T-helper 17 cell (primary cell): ENCODE data around the gene ASCL5. TPM values are rescaled to one million over a fixed set of nuclear protein-coding genes. Genes with fewer than 3 reads are reported as not detected.

Experiments
- ATAC-seq: fragments of 150-1000 bp; cut with Tn5 transposase; 2 replicates; pipeline ENCODE4 v1.10.0; 2021; ENCODE audit warnings: mild to moderate bottlenecking, moderate library complexity
- DNase-seq, 3 donors: peaks; one replicate each; pipeline versions ENCODE4 v3.0.0 to v3.0.0-alpha.2; 2020 to 2021
- H3K9me3 ChIP-seq: one replicate; pipeline ENCODE4 v1.7.0; 2013; ENCODE audit warnings: low read length, mild to moderate bottlenecking; ENCODE audit not compliant: control insufficient read depth, poor library complexity, severe bottlenecking
- H3K27ac Mint-ChIP-seq: one replicate; pipeline ENCODE4 v1.8.0; 2022; ENCODE audit warnings: mild to moderate bottlenecking, moderate library complexity, mixed read lengths
- H3K27me3 Mint-ChIP-seq: one replicate; pipeline ENCODE4 v1.8.0; 2022; ENCODE audit warnings: mixed read lengths
- H3K36me3 Mint-ChIP-seq: one replicate; pipeline ENCODE4 v1.8.0; 2022; ENCODE audit warnings: low read depth, mixed read lengths
- H3K4me1 Mint-ChIP-seq: one replicate; pipeline ENCODE4 v1.8.0; 2022; ENCODE audit warnings: mild to moderate bottlenecking, mixed read lengths
- H3K4me3 Mint-ChIP-seq: one replicate; pipeline ENCODE4 v1.8.0; 2022; ENCODE audit warnings: mild to moderate bottlenecking, moderate library complexity, mixed read lengths
- total RNA-seq, 4 donors: library from RNA in 2 of 4; stranded (reverse) in 2 of 4; gene quantifications; one replicate each; pipeline ENCODE4 v1.2.3 and lab custom pipeline; 2022 to 2026

ASCL5 gene
- total RNA-seq, 2 donors from 2014 or later, result 0.27 TPM; not detected in 1

- H3K4me3 Mint-ChIP-seq, result no peak overlapping the region
- peaks cover 3% of the 10 kb centered on the region for H3K4me1 Mint-ChIP-seq
- peaks cover 15% of the 10 kb centered on the region for H3K27me3 Mint-ChIP-seq
- H3K36me3 Mint-ChIP-seq, result no peaks in the 10 kb centered on the region
- H3K9me3 ChIP-seq, result no peaks in the 10 kb centered on the region
- H3K27ac Mint-ChIP-seq, result no peak overlapping the region
- DNase-seq (no peak), ATAC-seq (no peak)
These were observed 22.8 kb downstream of the ASCL5 start for GRCh38 chr1:201104141-201104540.

DNA sequence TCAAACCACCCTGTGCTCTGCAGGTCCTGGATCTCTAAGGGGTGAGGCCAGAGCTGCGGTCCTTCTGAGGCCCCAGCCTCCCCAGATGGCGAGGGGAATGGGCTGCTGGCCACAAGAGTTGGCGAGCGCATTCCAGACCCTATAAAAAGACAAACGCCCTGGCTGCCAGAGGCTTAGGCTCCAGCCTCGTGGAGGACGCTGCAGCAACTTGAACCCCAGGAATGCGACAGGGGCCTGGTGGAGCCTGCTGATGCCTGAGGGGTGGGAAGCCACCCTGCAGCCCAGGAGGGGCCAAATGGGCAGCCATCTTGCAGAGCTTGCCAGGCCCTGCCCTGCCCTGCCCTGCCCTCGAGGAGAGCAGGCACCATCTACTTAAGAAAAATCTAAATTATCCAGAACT is 23.3 kb downstream of the ASCL5 start:
- DNase-seq (no peak), ATAC-seq (no peak)
- no peaks in the 10 kb centered on the region for H3K36me3 Mint-ChIP-seq
- peaks cover 3% of the 10 kb centered on the region for H3K4me1 Mint-ChIP-seq
- H3K27ac Mint-ChIP-seq, result no peak overlapping the region
- H3K27me3 Mint-ChIP-seq, result peaks cover 16% of the 10 kb centered on the region
- H3K9me3 ChIP-seq, result no peaks in the 10 kb centered on the region
- no peak overlapping the region for H3K4me3 Mint-ChIP-seq

DNA sequence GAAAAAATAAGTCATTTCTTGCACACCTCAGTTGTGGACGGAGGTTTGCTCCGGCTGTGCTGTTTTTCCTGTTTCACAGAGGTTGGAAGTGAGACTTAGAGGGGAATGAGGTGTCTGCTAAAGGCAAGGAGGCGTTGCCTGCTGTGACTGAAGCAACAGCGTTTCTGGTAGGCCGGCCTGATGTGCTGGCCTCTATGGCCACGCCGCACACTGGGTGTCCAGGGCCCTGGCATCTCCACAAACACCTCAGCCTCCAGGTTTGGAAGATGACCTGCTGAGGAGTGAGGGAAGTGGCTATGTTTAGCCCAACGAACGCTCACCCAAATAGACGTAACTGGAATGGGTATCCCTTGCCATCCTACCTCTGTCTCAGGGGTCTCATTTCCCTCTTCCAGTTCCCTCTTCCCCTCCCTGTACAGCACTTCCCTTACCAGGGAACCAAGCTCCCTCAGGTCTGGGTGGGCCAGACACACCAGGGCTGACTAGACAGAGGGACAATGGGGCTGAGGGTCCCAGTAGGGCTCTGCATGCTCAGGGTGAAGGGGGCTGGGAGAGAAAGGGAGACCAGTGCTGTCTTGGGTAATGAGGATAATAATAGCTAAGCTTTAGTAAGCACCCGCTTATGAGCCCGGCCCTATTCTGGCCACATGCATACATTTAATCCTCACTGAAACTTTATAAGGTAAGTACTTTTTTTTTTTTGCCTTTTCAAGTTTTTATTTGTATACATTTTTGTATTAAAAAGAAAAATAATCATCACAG is 26.6 kb downstream of the ASCL5 start:
- Mint-ChIP-seq H3K36me3 (peaks cover 5% of the 10 kb centered on the region), H3K27ac (no peak overlapping the region), H3K4me3 (no peak overlapping the region), H3K27me3 (peaks cover 36% of the 10 kb centered on the region), H3K4me1 (peaks cover 8% of the 10 kb centered on the region)
- H3K9me3 ChIP-seq, result no peaks in the 10 kb centered on the region
- ATAC-seq, result no peak
- no peak for DNase-seq

- DNase-seq, result no peak
- H3K9me3 ChIP-seq, result no peaks in the 10 kb centered on the region
- H3K27ac Mint-ChIP-seq, result no peak overlapping the region
- ATAC-seq, result no peak
- peaks cover 49% of the 10 kb centered on the region for H3K27me3 Mint-ChIP-seq
- H3K4me3 Mint-ChIP-seq, result no peak overlapping the region
- H3K4me1 Mint-ChIP-seq, result peaks cover 8% of the 10 kb centered on the region
- H3K36me3 Mint-ChIP-seq, result peaks cover 5% of the 10 kb centered on the region
These were observed 27.8 kb downstream of the ASCL5 start for GRCh38 chr1:201098992-201099677.

DNA sequence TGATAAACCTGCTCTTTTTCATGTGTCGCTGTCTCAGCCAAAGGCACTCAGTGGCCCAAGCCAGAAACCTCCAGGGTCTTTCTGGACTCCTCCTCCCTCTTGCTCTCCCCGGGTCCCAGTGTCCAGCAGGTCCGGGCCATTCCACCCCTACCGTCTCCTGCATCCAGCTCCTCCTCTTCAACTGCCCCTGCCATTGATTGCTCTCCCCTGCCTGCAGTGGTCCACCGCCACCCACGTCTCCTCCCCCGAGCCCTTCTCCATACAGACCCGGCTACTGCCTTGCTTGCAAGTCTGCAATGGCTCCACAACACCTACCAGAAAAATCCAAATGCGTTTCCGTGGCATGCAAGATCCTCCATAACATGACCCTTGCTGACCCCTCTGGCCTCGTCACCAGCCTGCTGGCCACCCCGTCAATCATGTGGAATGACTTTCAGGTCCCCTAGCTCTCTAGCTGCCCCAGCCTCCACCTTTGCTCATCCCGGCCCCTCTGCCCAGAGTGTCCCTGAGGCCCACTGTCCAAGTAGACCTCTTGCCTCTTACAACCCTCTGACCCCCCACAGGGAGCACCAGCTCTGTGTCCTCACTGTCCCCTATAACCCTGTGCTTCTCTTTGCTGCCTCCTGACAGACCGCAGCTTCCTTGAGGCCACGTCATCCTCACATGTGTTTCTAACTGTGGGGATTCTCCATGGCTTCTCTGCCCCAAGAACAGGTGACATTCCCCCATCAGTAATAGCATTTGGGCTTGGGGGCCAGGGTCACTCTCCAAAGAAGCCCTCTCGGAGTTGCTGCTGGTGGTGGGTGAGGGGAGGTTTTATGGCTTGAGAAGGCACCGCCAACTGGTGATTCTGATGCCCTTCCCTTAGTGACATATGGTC is 29.8 kb downstream of the ASCL5 start:
- H3K27me3 Mint-ChIP-seq, result peaks cover 55% of the 10 kb centered on the region
- DNase-seq (no peak), ATAC-seq (no peak)
- no peaks in the 10 kb centered on the region for H3K9me3 ChIP-seq
- H3K4me3 Mint-ChIP-seq, result no peak overlapping the region
- peaks cover 8% of the 10 kb centered on the region for H3K4me1 Mint-ChIP-seq
- no peak overlapping the region for H3K27ac Mint-ChIP-seq
- H3K36me3 Mint-ChIP-seq, result peaks cover 5% of the 10 kb centered on the region

DNA sequence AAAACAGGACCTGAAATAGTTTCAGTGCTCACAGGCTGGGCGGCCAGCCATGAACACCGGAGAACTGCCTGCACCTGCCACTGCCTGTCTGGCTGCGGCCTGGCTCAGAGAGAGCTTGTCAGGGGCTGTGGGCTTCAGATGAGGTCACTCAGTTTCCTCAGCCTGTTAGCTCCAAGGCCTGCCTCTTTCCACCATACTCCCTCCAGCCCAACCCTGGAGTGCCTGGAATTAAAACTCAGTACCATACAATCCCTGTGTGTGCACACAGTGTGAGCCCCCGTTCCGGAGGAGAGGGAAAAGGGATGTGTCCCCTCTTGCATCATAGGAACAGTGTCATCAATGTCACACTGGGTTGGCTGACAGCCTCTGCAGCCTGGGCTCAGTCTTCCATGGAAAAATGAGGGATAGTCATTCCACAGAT is 30.9 kb downstream of the ASCL5 start:
- H3K4me1 Mint-ChIP-seq, result peaks cover 8% of the 10 kb centered on the region
- no peak overlapping the region for H3K4me3 Mint-ChIP-seq
- H3K9me3 ChIP-seq, result no peaks in the 10 kb centered on the region
- no peak for DNase-seq
- H3K27me3 Mint-ChIP-seq, result peaks cover 59% of the 10 kb centered on the region
- no peak for ATAC-seq
- H3K27ac Mint-ChIP-seq, result no peak overlapping the region
- peaks cover 5% of the 10 kb centered on the region for H3K36me3 Mint-ChIP-seq

DNA sequence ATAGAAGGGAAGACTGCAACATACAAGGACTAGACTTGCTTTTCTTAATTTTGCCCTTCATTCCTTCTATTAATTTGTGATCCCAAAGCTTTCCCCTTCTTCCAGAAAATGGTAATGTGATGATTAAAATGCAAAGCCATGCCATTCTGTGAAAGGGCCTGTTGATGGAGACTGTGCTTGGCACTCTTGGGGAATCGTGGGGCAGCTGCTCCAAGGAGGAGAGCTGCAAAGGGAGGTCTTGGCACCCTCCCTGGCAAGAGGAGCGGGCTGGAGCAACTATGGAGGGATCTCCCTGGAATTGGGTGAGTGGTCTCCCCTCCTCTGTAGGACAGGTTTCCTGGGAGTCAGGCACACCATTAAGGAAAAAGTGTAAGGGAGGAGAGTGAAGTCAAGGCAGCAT is 31.4 kb downstream of the ASCL5 start:
- no peak overlapping the region for H3K27ac Mint-ChIP-seq

DNA sequence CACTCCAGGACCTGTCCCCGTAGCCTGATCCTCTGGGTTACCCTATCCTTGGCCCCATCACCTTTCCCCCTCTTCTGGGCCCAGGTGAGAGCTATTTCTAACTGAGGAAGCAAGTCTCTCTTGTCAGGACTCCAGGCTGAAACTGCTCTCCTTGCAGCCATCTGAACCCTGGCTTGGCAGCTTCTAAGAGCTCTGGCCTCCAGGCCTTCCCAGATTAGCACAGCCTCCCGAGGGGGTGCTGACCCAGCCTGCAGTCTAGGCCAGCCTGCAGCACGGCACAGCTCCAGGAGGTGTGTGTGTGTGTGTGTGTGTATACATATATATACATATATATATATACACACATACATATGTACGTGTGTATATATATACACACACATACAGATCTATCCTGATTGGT is 32.2 kb downstream of the ASCL5 start:
- Mint-ChIP-seq H3K36me3 (peaks cover 5% of the 10 kb centered on the region), H3K27me3 (peaks cover 59% of the 10 kb centered on the region), H3K4me1 (peaks cover 8% of the 10 kb centered on the region), H3K4me3 (no peak overlapping the region), H3K27ac (no peak overlapping the region)
- no peak for ATAC-seq
- DNase-seq, result no peak
- no peaks in the 10 kb centered on the region for H3K9me3 ChIP-seq

More for the DNA sequence above, 31.4 kb downstream of the ASCL5 start:
- no peak for ATAC-seq
- Mint-ChIP-seq H3K4me1 (peaks cover 8% of the 10 kb centered on the region), H3K27me3 (peaks cover 59% of the 10 kb centered on the region), H3K36me3 (peaks cover 5% of the 10 kb centered on the region), H3K4me3 (no peak overlapping the region)
- no peaks in the 10 kb centered on the region for H3K9me3 ChIP-seq
- DNase-seq, result no peak

- DNase-seq (no peak), ATAC-seq (no peak)
- Mint-ChIP-seq H3K27ac (no peak overlapping the region), H3K36me3 (peaks cover 5% of the 10 kb centered on the region), H3K4me3 (no peak overlapping the region), H3K27me3 (peaks cover 59% of the 10 kb centered on the region), H3K4me1 (peaks cover 8% of the 10 kb centered on the region)
- H3K9me3 ChIP-seq, result no peaks in the 10 kb centered on the region
These were observed 33.0 kb downstream of the ASCL5 start for GRCh38 chr1:201093962-201094361.

GRCh38 chr1:201093561-201093960 is 33.4 kb downstream of the ASCL5 start:
- Mint-ChIP-seq H3K4me3 (no peak overlapping the region), H3K27ac (no peak overlapping the region), H3K36me3 (peaks cover 5% of the 10 kb centered on the region), H3K4me1 (peaks cover 8% of the 10 kb centered on the region), H3K27me3 (peaks cover 60% of the 10 kb centered on the region)
- ATAC-seq, result no peak
- H3K9me3 ChIP-seq, result no peaks in the 10 kb centered on the region
- DNase-seq, result no peak

DNA sequence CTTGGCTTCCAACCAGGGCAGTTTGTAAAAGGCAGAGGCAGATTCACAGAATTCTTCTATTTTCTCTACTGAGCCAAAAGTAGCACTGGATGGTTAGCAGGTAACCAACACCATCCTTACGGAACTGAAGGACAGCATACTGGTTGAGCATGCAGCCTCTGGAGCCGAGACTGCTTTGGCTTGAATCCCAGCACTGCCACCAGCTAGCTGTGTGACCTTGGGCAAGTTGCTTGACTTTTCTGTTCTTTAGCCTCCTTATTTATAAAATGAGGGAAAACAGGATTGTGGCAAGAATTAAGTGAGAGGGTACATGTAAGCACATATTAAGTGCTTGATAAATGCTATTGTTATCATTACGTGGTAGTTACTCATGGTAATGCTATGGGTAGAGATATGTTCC is 34.2 kb downstream of the ASCL5 start:
- Mint-ChIP-seq H3K4me3 (no peak overlapping the region), H3K27me3 (peaks cover 63% of the 10 kb centered on the region), H3K36me3 (peaks cover 3% of the 10 kb centered on the region), H3K27ac (no peak overlapping the region), H3K4me1 (peaks cover 5% of the 10 kb centered on the region)
- H3K9me3 ChIP-seq, result no peaks in the 10 kb centered on the region
- DNase-seq (no peak), ATAC-seq (no peak)

- Mint-ChIP-seq H3K27me3 (peaks cover 49% of the 10 kb centered on the region), H3K36me3 (no peaks in the 10 kb centered on the region), H3K4me1 (no peaks in the 10 kb centered on the region), H3K4me3 (no peak overlapping the region), H3K27ac (no peak overlapping the region)
- no peak for ATAC-seq
- no peaks in the 10 kb centered on the region for H3K9me3 ChIP-seq
- no peak for DNase-seq
These were observed 35.7 kb downstream of the ASCL5 start for GRCh38 chr1:201091256-201091655.

DNA sequence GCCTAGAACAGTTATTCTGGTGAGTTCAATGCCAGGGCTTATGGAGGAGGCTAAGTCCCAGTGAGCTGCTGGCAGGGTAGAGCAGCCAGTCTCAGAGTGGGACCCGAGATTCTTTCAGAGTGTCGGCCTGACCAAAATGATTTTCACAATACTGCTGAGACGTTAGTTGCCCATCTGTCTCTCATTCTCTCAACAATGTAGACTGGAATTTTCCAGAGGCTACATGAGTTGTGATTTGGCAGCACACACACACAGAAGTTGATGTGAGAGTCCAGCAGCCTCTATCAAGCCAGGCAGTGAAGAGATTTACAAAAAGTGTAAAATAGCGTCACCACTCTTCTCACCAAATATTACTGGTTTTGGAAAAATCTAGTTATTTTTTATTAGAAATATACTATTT is 36.4 kb downstream of the ASCL5 start:
- DNase-seq (no peak), ATAC-seq (no peak)
- Mint-ChIP-seq H3K36me3 (no peaks in the 10 kb centered on the region), H3K27ac (no peak overlapping the region), H3K27me3 (peaks cover 47% of the 10 kb centered on the region), H3K4me3 (no peak overlapping the region), H3K4me1 (no peaks in the 10 kb centered on the region)
- no peaks in the 10 kb centered on the region for H3K9me3 ChIP-seq
